SU-DHL-6 (cell line): Measurements from ENCODE around the gene SPINK2.
A peak's percentile ranks its signal among the peaks of the same experiment; 100 is the strongest.

Experiments
- H2AFZ ChIP-seq: fragments of 200-600 bp; sonication (generic); 2 replicates; pipeline ENCODE4 v1.6.1; 2014; ENCODE audit warnings: low read depth, mild to moderate bottlenecking, moderate library complexity, mixed read lengths, antibody characterized with exemption, low read length; ENCODE audit not compliant: severe bottlenecking
- H3F3A ChIP-seq: fragments of 200-600 bp; shearing (Covaris generic); 2 replicates; pipeline ENCODE4 v1.6.0; 2016; ENCODE audit warnings: antibody characterized with exemption, mild to moderate bottlenecking; ENCODE audit not compliant: insufficient read depth
- H3K27ac ChIP-seq: fragments of 200-600 bp; sonication (generic); 2 replicates; pipeline ENCODE4 v1.5.1; 2016; ENCODE audit warnings: low read depth, mild to moderate bottlenecking, low read length, moderate library complexity, mixed read lengths
- H3K27me3 ChIP-seq: fragments of 200-600 bp; sonication (generic), shearing (Covaris generic); 2 replicates; pipeline ENCODE4 v1.6.0; 2014; ENCODE audit warnings: mild to moderate bottlenecking, low read length
- H3K36me3 ChIP-seq: fragments of 200-600 bp; sonication (generic); 2 replicates; pipeline ENCODE4 v1.6.1; 2014; ENCODE audit warnings: mild to moderate bottlenecking, low read length, mixed read lengths
- H3K4me2 ChIP-seq: fragments of 300-600, 200-600 bp; shearing (Covaris generic), sonication (generic); 2 replicates; pipeline ENCODE4 v1.6.0; 2014; ENCODE audit warnings: low read length, low read depth, mild to moderate bottlenecking; ENCODE audit not compliant: poor library complexity, severe bottlenecking
- H3K4me3 ChIP-seq: fragments of 200-600 bp; sonication (generic); 2 replicates; pipeline ENCODE4 v1.5.1; 2014; ENCODE audit warnings: antibody characterized with exemption, low read length, mild to moderate bottlenecking, mixed read lengths; ENCODE audit not compliant: insufficient read depth, poor library complexity, severe bottlenecking
- H3K79me2 ChIP-seq: fragments of 200-600 bp; sonication (generic); 2 replicates; pipeline ENCODE4 v1.6.1; 2014; ENCODE audit warnings: mild to moderate bottlenecking, low read length, moderate library complexity; ENCODE audit not compliant: insufficient read depth
- H3K9ac ChIP-seq: fragments of 200-600 bp; sonication (generic); 2 replicates; pipeline ENCODE4 v1.7.0; 2014; ENCODE audit warnings: mild to moderate bottlenecking, low read length
- H3K9me2 ChIP-seq: fragments of 200-600 bp; sonication (generic); replicated peaks from 2 replicates; pipeline ENCODE4 v1.6.1; 2014; ENCODE audit warnings: low read length; ENCODE audit not compliant: insufficient read depth
- H3K9me3 ChIP-seq: fragments of 200-600 bp; sonication (generic); 2 replicates; pipeline ENCODE4 v1.6.1; 2014; ENCODE audit warnings: low read length, mixed read lengths; ENCODE audit not compliant: insufficient read depth
- H4K20me1 ChIP-seq: fragments of 200-600 bp; sonication (generic); 2 replicates; pipeline ENCODE4 v1.6.1; 2014; ENCODE audit warnings: low read depth, mild to moderate bottlenecking, antibody characterized with exemption, low read length, moderate library complexity, mixed read lengths
- EZH2phosphoT487 ChIP-seq: fragments of 200-600 bp; sonication (generic), shearing (Covaris generic); conservative IDR thresholded peaks from 2 replicates; pipeline ENCODE4 v1.6.1; 2018; ENCODE audit warnings: mild to moderate bottlenecking, antibody characterized with exemption, low read length, moderate library complexity, mixed read lengths
- TF ChIP-seq, protein P1 (sequence below): fragments of 200-600 bp; sonication (generic); IDR thresholded peaks from one replicate; pipeline ENCODE4 v1.5.1; 2017; ENCODE audit warnings: antibody characterized with exemption, mild to moderate bottlenecking, low read length, moderate library complexity; ENCODE audit not compliant: insufficient read depth, poor library complexity, severe bottlenecking

Gene SPINK2

DNA sequence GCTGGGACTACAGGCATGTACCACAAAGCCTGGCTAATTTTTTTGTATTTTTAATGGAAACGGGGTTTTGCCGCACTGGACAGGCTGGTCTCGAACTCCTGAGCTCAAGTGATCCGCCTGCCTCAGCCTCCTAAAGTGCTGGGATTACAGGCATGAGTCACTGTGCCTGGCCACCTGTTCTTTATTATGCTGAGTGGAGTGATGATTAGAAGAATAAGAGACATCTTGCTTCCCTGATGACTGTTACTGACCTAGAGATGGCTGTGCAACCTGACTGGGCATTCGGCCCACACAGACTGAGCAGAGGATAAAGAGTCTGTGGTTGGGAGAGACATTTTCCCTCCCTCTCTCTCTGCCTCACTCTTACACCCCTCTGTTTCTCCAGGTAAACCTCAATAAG lies 56.7 kb downstream of the SPINK2 start:
- H3K4me2 ChIP-seq: no peak overlapping the region
- no peaks in the 10 kb centered on the region for H3K36me3 ChIP-seq
- H3K4me3 ChIP-seq: no peak overlapping the region
- H3F3A ChIP-seq: no peaks in the 10 kb centered on the region
- no peak overlapping the region for H3K27ac ChIP-seq
- no peaks in the 10 kb centered on the region for H3K27me3 ChIP-seq
- H3K79me2 ChIP-seq: no peaks in the 10 kb centered on the region
- H3K9me3 ChIP-seq: no peaks in the 10 kb centered on the region
- H3K9ac ChIP-seq: no peak overlapping the region
- no peaks in the 10 kb centered on the region for H4K20me1 ChIP-seq
- H2AFZ ChIP-seq: no peak overlapping the region
- TF ChIP-seq, protein P1, sequence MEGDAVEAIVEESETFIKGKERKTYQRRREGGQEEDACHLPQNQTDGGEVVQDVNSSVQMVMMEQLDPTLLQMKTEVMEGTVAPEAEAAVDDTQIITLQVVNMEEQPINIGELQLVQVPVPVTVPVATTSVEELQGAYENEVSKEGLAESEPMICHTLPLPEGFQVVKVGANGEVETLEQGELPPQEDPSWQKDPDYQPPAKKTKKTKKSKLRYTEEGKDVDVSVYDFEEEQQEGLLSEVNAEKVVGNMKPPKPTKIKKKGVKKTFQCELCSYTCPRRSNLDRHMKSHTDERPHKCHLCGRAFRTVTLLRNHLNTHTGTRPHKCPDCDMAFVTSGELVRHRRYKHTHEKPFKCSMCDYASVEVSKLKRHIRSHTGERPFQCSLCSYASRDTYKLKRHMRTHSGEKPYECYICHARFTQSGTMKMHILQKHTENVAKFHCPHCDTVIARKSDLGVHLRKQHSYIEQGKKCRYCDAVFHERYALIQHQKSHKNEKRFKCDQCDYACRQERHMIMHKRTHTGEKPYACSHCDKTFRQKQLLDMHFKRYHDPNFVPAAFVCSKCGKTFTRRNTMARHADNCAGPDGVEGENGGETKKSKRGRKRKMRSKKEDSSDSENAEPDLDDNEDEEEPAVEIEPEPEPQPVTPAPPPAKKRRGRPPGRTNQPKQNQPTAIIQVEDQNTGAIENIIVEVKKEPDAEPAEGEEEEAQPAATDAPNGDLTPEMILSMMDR: no peak
- TF ChIP-seq EZH2phosphoT487: no peak
- no peaks in the 10 kb centered on the region for H3K9me2 ChIP-seq

DNA sequence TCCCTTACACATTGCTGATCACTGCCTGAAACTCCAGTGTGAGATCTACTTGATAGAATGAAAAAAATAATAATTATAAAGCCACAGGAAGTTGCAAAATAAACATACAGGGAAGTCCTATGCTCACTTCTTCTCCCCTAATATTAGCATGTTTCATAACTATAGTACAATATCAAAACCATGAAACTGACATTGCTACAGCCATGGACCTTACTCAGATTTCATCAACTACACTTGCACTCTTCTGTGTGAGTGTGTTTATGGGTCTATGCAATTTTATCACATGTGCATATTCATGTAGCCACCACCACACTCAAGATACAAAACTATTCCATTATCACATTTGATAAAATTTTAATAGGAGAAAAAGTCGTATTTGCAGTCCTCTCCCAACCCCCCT lies 57.3 kb downstream of the SPINK2 start:
- H3K9me3 ChIP-seq: no peaks in the 10 kb centered on the region
- no peaks in the 10 kb centered on the region for H3K9me2 ChIP-seq
- no peaks in the 10 kb centered on the region for H4K20me1 ChIP-seq
- H3F3A ChIP-seq: no peaks in the 10 kb centered on the region
- H3K4me3 ChIP-seq: no peak overlapping the region
- no peaks in the 10 kb centered on the region for H3K36me3 ChIP-seq
- peak overlapping the region; percentile 22 for H3K4me2 ChIP-seq
- no peaks in the 10 kb centered on the region for H3K79me2 ChIP-seq
- no peaks in the 10 kb centered on the region for H3K27me3 ChIP-seq
- TF ChIP-seq EZH2phosphoT487: no peak
- TF ChIP-seq, protein P1: no peak
- no peak overlapping the region for H2AFZ ChIP-seq
- H3K9ac ChIP-seq: no peak overlapping the region
- no peak overlapping the region for H3K27ac ChIP-seq

DNA sequence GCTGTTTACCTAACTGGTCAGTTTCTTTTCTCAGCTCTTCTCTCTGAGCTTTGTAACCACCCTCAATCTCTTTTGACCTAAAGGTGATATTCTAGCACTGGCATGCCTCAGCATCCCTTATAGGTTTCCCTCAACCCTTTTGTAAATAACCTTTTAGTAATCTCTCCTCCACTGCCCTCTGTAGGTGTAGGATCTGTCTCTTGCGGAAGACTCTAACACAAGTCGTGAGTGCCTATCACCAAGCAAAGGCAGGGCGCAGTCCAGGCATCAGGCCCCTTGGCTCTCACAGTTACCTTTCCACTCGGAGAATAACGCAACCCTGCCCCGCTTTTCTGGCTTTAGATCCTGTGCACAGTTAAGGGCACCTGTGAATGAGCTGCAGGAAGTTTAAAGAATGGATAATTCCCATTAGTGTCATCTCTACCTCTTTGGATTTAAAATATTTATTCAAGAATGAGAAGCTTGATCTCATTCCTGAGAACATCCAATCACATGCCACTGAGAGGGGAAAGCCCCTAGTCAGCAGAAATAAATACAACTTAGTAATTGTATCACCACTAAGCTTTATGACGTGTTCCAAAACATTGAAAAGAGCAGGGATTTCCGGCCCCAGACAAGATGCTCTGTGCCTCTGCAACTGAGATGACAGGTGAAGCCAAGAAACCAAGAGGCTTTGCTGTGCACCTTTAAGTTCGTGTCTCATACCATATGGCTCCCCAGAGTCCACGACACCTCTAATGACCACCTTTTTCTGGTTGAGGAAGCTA lies 58.8 kb downstream of the SPINK2 start:
- no peaks in the 10 kb centered on the region for H4K20me1 ChIP-seq
- H3K27me3 ChIP-seq: no peaks in the 10 kb centered on the region
- peak overlapping the region; percentile 64 for H2AFZ ChIP-seq
- peaks cover 12% of the 10 kb centered on the region for H3F3A ChIP-seq
- TF ChIP-seq, protein P1: no peak
- no peak for TF ChIP-seq EZH2phosphoT487
- no peaks in the 10 kb centered on the region for H3K9me3 ChIP-seq
- no peak overlapping the region for H3K27ac ChIP-seq
- no peak overlapping the region for H3K9ac ChIP-seq
- no peaks in the 10 kb centered on the region for H3K9me2 ChIP-seq
- H3K79me2 ChIP-seq: no peaks in the 10 kb centered on the region
- H3K4me3 ChIP-seq: no peak overlapping the region
- H3K4me2 ChIP-seq: peak overlapping the region; percentile 30
- no peaks in the 10 kb centered on the region for H3K36me3 ChIP-seq
